ENCODE data around the gene ZBP1.

ZBP1 gene

GRCh38 chr20:57555457-57556184 lies 64.6 kb downstream of the ZBP1 start:
- Histone ChIP-seq H3K27me3 (ENCODE audit: control insufficient read depth, insufficient read depth, low read length, poor library complexity, severe bottlenecking) (no peaks in the 10 kb centered on the region), H3K27ac (ENCODE audit: insufficient read depth, low read depth, low read length, poor library complexity, severe bottlenecking) (no peak overlapping the region)
- 92 to 93% methylated on average over 10 to 11 of the region's 11 CpGs for WGBS, 2 experiments

More at GRCh38 chr20:57555457-57556184, 64.6 kb downstream of the ZBP1 start:
- H3K9me3 ChIP-seq (ENCODE audit: control insufficient read depth, low read length) = no peaks in the 10 kb centered on the region
- no peak overlapping the region for H3K4me3 ChIP-seq (ENCODE audit: insufficient read depth, low read depth, low read length)
- no peaks in the 10 kb centered on the region for H3K36me3 ChIP-seq (ENCODE audit: control insufficient read depth, insufficient read depth, low read length)
- no peaks in the 10 kb centered on the region for H3K4me1 ChIP-seq (ENCODE audit: control insufficient read depth, insufficient read depth, low read length)
